C4-2B (cell line): Measurements from ENCODE around the gene ACVRL1.

Experiments used
- H3K27ac ChIP-seq: fragments of 450-650 bp; 2 replicates; pipeline ENCODE4 v1.5.1; 2017
- CTCF ChIP-seq: fragments of 450-650 bp; conservative IDR thresholded peaks from 2 replicates; pipeline ENCODE4 v1.5.1; 2017; ENCODE audit warnings: mild to moderate bottlenecking
- ZFX ChIP-seq: fragments of 450-650 bp; IDR thresholded peaks from 2 replicates; pipeline ENCODE4 v1.6.1; 2017

The ACVRL1 gene

GRCh38 chr12:51893786-51894185, 13.5 kb upstream of the ACVRL1 start:
- no peak for TF ChIP-seq CTCF
- TF ChIP-seq ZFX, result no peak
- H3K27ac ChIP-seq, result no peak overlapping the region

- no peak for TF ChIP-seq CTCF
- TF ChIP-seq ZFX, result no peak
- H3K27ac ChIP-seq, result no peak overlapping the region
Observed at GRCh38 chr12:51895378-51896135, 11.7 kb upstream of the ACVRL1 start.

GRCh38 chr12:51896236-51896635, 11.1 kb upstream of the ACVRL1 start:
- no peak for TF ChIP-seq CTCF
- no peak for TF ChIP-seq ZFX
- H3K27ac ChIP-seq, result no peak overlapping the region

- TF ChIP-seq ZFX, result no peak
- no peak for TF ChIP-seq CTCF
- H3K27ac ChIP-seq, result no peak overlapping the region
Observed at GRCh38 chr12:51897181-51897580, 10.1 kb upstream of the ACVRL1 start.

- no peak overlapping the region for H3K27ac ChIP-seq
- TF ChIP-seq ZFX, result no peak
- TF ChIP-seq CTCF, result no peak
Observed at GRCh38 chr12:51898506-51898905, 8.8 kb upstream of the ACVRL1 start.

GRCh38 chr12:51898937-51899336, 8.4 kb upstream of the ACVRL1 start:
- TF ChIP-seq CTCF (no peak), ZFX (no peak)
- H3K27ac ChIP-seq, result no peak overlapping the region

- TF ChIP-seq CTCF (no peak), ZFX (no peak)
- H3K27ac ChIP-seq, result no peak overlapping the region
Observed at GRCh38 chr12:51900323-51900889, 6.9 kb upstream of the ACVRL1 start.
